Measurements from ENCODE around the gene PSMD6.

Gene PSMD6

DNA sequence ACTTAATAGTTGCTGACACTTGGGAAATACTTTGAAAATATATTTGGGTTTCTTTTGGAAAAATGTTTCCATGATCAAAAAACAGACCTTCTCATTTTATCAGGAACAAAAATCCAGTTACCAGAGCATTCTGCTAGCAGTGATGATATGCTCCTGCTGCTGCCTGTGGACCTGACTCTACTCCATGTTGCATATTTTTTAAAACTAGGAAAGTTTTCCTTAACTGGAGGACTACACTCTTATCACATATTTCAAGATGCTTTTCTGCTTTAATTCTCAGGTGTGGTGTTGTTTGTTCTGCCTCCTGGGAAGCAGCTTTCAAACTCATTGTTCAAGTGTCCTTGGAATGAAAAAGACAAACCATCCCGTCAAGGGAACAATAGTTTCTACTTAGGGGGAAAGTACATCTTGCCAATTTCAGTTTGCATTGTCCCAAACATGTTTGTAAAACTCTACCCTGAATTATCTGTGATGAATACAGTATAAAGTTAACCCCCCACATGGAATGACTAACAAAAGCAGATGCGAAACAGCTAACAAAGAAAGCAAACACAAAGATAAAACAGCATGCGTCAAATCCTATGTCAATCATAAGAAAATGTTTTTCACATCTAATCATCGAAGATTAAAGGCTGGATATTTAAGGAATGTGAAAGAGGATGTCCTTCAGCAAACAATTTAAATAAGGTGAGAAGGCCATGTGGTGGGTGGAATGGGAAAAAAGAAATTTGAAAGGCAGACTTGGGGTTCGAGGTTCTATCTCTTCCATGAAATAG is 40.1 kb upstream of the PSMD6 start:
- no peak overlapping the region for H3K27ac ChIP-seq
- TF ChIP-seq, protein P1, sequence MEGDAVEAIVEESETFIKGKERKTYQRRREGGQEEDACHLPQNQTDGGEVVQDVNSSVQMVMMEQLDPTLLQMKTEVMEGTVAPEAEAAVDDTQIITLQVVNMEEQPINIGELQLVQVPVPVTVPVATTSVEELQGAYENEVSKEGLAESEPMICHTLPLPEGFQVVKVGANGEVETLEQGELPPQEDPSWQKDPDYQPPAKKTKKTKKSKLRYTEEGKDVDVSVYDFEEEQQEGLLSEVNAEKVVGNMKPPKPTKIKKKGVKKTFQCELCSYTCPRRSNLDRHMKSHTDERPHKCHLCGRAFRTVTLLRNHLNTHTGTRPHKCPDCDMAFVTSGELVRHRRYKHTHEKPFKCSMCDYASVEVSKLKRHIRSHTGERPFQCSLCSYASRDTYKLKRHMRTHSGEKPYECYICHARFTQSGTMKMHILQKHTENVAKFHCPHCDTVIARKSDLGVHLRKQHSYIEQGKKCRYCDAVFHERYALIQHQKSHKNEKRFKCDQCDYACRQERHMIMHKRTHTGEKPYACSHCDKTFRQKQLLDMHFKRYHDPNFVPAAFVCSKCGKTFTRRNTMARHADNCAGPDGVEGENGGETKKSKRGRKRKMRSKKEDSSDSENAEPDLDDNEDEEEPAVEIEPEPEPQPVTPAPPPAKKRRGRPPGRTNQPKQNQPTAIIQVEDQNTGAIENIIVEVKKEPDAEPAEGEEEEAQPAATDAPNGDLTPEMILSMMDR (IDR thresholded peaks at IDR 0.05) = no peak
- TF ChIP-seq ZFX (IDR thresholded peaks at IDR 0.05; ENCODE audit: borderline replicate concordance) = no peak

DNA sequence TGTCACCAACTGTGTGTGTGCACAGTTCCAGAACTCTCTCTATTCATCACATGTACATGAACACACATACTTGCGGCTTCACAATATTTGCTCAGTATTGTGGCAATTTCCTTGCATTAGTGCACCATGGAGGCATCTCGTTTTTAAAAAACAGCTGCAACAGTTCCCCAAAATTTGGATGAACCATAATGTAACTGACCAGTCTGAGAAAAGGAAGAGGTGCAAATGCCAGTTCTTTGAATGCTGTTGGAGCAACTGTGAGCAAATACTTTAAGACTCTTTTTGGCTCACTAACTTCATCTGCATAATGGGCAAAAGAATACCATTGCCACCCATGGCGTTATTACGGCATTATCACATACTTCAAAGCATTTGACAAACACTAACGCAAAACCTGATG is 38.3 kb upstream of the PSMD6 start:
- no peak overlapping the region for H3K27ac ChIP-seq
- TF ChIP-seq, protein P1 (IDR thresholded peaks at IDR 0.05) = no peak
- no peak for TF ChIP-seq ZFX (IDR thresholded peaks at IDR 0.05; ENCODE audit: borderline replicate concordance)

- no peak for TF ChIP-seq ZFX (IDR thresholded peaks at IDR 0.05; ENCODE audit: borderline replicate concordance)
- TF ChIP-seq, protein P1 (IDR thresholded peaks at IDR 0.05) = no peak
- no peak overlapping the region for H3K27ac ChIP-seq
Measured at GRCh38 chr3:64059484-64060175, 36.3 kb upstream of the PSMD6 start.

DNA sequence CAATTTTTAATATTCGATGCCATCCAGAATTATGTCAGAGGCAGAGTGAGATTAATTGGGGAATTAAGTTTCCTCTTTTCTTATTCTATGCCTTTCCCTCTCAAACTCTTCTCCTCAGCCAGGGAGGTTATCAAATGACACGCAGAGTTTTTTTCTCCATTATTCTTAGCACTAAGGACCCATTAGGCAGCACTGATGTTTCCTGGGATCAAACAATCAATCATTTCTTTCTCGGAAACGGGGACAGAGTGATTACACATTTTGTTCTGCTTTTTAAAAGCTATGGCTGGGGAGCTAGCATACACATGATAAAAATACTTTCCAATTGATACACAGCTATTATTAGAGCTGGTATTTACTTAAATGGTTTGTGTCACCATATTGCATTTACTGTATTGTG is 35.3 kb upstream of the PSMD6 start:
- no peak overlapping the region for H3K27ac ChIP-seq
- no peak for TF ChIP-seq ZFX (IDR thresholded peaks at IDR 0.05; ENCODE audit: borderline replicate concordance)
- TF ChIP-seq, protein P1 (IDR thresholded peaks at IDR 0.05) = no peak

- TF ChIP-seq, protein P1 (IDR thresholded peaks at IDR 0.05) = no peak
- TF ChIP-seq ZFX (IDR thresholded peaks at IDR 0.05; ENCODE audit: borderline replicate concordance) = no peak
- H3K27ac ChIP-seq = no peak overlapping the region
Measured at GRCh38 chr3:64057231-64057630, 33.9 kb upstream of the PSMD6 start.

DNA sequence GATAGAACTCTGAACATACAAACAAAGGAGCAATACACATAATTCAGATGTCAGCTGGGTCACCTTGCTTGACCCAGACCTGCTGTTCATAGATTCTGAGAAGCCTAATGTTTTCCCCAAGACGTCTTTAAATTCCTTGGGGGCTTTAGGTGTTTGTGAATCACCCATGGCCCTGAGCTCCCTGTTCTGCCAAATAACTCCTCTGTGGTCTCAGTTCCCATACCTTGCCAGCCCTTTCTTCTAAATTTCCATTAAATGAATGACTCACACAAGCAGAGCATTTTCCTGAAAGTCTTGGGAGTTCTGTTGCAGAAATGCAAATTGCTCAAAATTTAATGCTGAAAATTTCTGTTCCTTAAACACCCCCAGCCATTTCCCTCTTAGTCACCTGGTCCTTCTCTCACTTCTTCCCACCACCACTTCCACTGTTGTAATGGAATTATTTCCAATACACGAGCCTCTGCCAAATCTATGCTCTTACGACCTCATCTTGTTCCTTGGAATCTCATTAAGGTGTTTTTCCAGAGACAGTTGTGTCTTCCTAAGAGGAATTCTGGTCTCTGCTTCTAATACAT is 33.4 kb upstream of the PSMD6 start:
- no peak overlapping the region for H3K27ac ChIP-seq
- TF ChIP-seq ZFX (IDR thresholded peaks at IDR 0.05; ENCODE audit: borderline replicate concordance) = no peak
- TF ChIP-seq, protein P1 (IDR thresholded peaks at IDR 0.05) = no peak

DNA sequence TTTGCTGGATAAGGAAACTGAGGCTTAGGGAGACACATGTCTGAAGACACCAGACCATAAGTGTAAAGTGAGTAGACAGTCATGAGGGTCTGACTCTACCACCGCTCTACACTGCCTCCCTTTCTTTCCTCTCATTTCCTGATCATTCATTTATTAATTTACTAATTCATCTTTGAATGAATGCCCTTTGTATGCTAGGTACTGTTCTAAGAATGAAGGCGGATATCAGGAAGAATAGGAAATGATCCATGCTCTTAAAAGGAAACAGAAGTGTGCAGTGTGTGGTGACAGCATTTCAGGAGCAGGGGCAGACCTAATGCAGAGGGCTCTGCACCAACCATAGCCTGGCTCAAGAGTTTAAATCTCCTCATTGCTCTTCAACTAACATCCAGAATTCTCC is 31.8 kb upstream of the PSMD6 start:
- TF ChIP-seq ZFX (IDR thresholded peaks at IDR 0.05; ENCODE audit: borderline replicate concordance) = no peak
- H3K27ac ChIP-seq = no peak overlapping the region

All from 22Rv1 (cell line).